ENCODE results near the gene CARD11. TPM values are rescaled to one million over a fixed set of nuclear protein-coding genes. Genes with fewer than 3 reads are reported as not detected.

The CARD11 gene
- total and polyA plus RNA-seq, 2 of the 4 experiments (the other 2 are of a cell fraction): 0.18 to 0.26 TPM

GRCh38 chr7:2919256-2919655 lies 124.4 kb downstream of the CARD11 start:
- Histone ChIP-seq H3K18ac (ENCODE audit: low read depth, low read length) (no peak overlapping the region), H3K56ac (ENCODE audit: extremely low read depth, insufficient read depth, low read length) (no peak overlapping the region), H4K91ac (ENCODE audit: insufficient read depth, low read depth, low read length) (no peak overlapping the region), H3K27ac (ENCODE audit: insufficient read depth, low read length) (no peak overlapping the region), H2BK5ac (ENCODE audit: low read depth, low read length, poor library complexity, severe bottlenecking) (no peak overlapping the region), H4K20me1 (ENCODE audit: insufficient read depth, low read length) (no peaks in the 10 kb centered on the region), H4K5ac (ENCODE audit: low read depth, low read length) (no peak overlapping the region), H3K4me2 (ENCODE audit: low read depth, low read length) (no peak overlapping the region), H3K4me1 (ENCODE audit: control insufficient read depth, insufficient read depth, low read length) (no peaks in the 10 kb centered on the region), H3K9me1 (ENCODE audit: insufficient read depth, low read length) (no peaks in the 10 kb centered on the region), H3K4ac (ENCODE audit: low read depth, low read length) (no peak overlapping the region), H3K9me3 (ENCODE audit: control insufficient read depth, insufficient read depth, low read length) (no peaks in the 10 kb centered on the region), H3K9ac (ENCODE audit: low read depth, low read length) (no peak overlapping the region), H2AK5ac (ENCODE audit: low read depth, low read length) (no peak overlapping the region), H4K8ac (ENCODE audit: low read depth in 2 of 2, low read length in 2 of 2) (no peak overlapping the region), H3K14ac (replicated peaks; ENCODE audit: low read depth, low read length) (no peak overlapping the region), H2AK9ac (replicated peaks; ENCODE audit: low read depth, low read length, poor library complexity) (no peak overlapping the region), H3K27me3 (ENCODE audit: control insufficient read depth, insufficient read depth, low read length) (peaks cover 6% of the 10 kb centered on the region), H3K79me1 (ENCODE audit: low read depth in 1 of 2, low read length in 2 of 2) (no peaks in the 10 kb centered on the region), H3K23ac (ENCODE audit: low read depth, low read length) (no peak overlapping the region), H2AFZ (replicated peaks; ENCODE audit: low read length, poor library complexity) (no peak overlapping the region), H2BK20ac (ENCODE audit: low read depth, low read length) (no peak overlapping the region), H3K36me3 (ENCODE audit: control insufficient read depth, insufficient read depth, low read length) (no peaks in the 10 kb centered on the region), H2BK15ac (ENCODE audit: low read depth, low read length) (no peak overlapping the region), H2BK120ac (ENCODE audit: low read depth, low read length) (no peak overlapping the region), H3K4me3 (ENCODE audit: insufficient read depth, low read depth, low read length) (no peak overlapping the region)
- ChIA-PET POLR2A (ENCODE audit: unreplicated experiment) (no interaction called here), CTCF (no interaction called here)
- no TSS peak for BruUV-seq (replicated peaks)
- no peak for TF ChIP-seq BHLHE40 (IDR thresholded peaks at IDR 0.05; ENCODE audit: low read depth, low read length)
- no peak for TF ChIP-seq RFX5 (IDR thresholded peaks at IDR 0.05; ENCODE audit: low read depth, low read length)
- TF ChIP-seq SMC3 (IDR thresholded peaks at IDR 0.05; ENCODE audit: low read depth, low read length): no peak
- TF ChIP-seq CHD1 (IDR thresholded peaks at IDR 0.05; ENCODE audit: low read depth, low read length): no peak
- TF ChIP-seq MAZ (IDR thresholded peaks at IDR 0.05; ENCODE audit: borderline replicate concordance, low read depth, low read length): no peak
- no peak for TF ChIP-seq MAFK (IDR thresholded peaks at IDR 0.05; ENCODE audit: low read depth, low read length)
- TF ChIP-seq USF2 (IDR thresholded peaks at IDR 0.05; ENCODE audit: low read depth, low read length): no peak
- no peak for TF ChIP-seq CEBPB (IDR thresholded peaks at IDR 0.05; ENCODE audit: low read depth, low read length)
- no peak for TF ChIP-seq MXI1 (IDR thresholded peaks at IDR 0.05; ENCODE audit: borderline replicate concordance, low read depth, low read length)
- no peak for TF ChIP-seq CTCF (conservative IDR thresholded peaks at IDR 0.05; ENCODE audit: low read depth, low read length)
- no peak for TF ChIP-seq NFE2L2 (IDR thresholded peaks at IDR 0.05; ENCODE audit: low read depth, low read length)
- TF ChIP-seq FOS (IDR thresholded peaks at IDR 0.05; ENCODE audit: low read depth, low read length): no peak
- TF ChIP-seq RCOR1 (IDR thresholded peaks at IDR 0.05; ENCODE audit: insufficient replicate concordance, low read length): no peak
- no peak for TF ChIP-seq ELK1 (IDR thresholded peaks at IDR 0.05; ENCODE audit: borderline replicate concordance, low read depth, low read length)
- no peak for TF ChIP-seq RAD21 (IDR thresholded peaks at IDR 0.05; ENCODE audit: low read length)
- dilution Hi-C loops (cut with HindIII; ENCODE audit: low sequenced_read_pairs, unreplicated experiment) (no loop called here), in situ Hi-C loops (cut with MboI; ENCODE audit: low sequenced_read_pairs) (no loop called here), intact Hi-C loops (cut with micrococcal nuclease) (no loop called here)
- ATAC-seq (ENCODE audit: low read depth) (no peak), DNase-seq (no peak)
- WGBS, 2 experiments (ENCODE audit: extremely low coverage in 2 of 2, insufficient read length in 1 of 2): 90% methylated on average over 16 of the region's 19 CpGs; no CpG with 5 or more reads in 1 of the 2 experiments

All from IMR-90 (cell line).